Calu3 (cell line): ENCODE data around the gene SAV1. TPM values are rescaled to one million over a fixed set of nuclear protein-coding genes. Genes with fewer than 3 reads are reported as not detected.

Experiments used
- BruUV-seq: library from RNA; stranded (reverse); fragments of 400-500 nt; replicated peaks from 2 replicates; lab custom pipeline; 2021; lab: Mats Ljungman, UMichigan
- CTCF ChIA-PET: fragments of 300-600 bp; sonication (Branson Sonifier 250); formaldehyde crosslinking; loops from one replicate; lab custom pipeline; 2022; ENCODE audit warnings: antibody characterized with exemption; lab: Charles Lee
- DNase-seq: peaks from one replicate; pipeline ENCODE4 v3.0.0; 2022
- H3K27ac Mint-ChIP-seq: one replicate; pipeline ENCODE4 v1.8.0; 2022; ENCODE audit warnings: mixed read lengths; ENCODE audit not compliant: unreplicated experiment
- H3K27me3 Mint-ChIP-seq: one replicate; pipeline ENCODE4 v1.8.0; 2022; ENCODE audit warnings: mixed read lengths; ENCODE audit not compliant: unreplicated experiment
- H3K36me3 Mint-ChIP-seq: one replicate; pipeline ENCODE4 v1.8.0; 2022; ENCODE audit warnings: mild to moderate bottlenecking, moderate library complexity, mixed read lengths; ENCODE audit not compliant: insufficient read depth, unreplicated experiment
- H3K4me1 Mint-ChIP-seq: one replicate; pipeline ENCODE4 v1.8.0; 2022; ENCODE audit warnings: mild to moderate bottlenecking, low read depth, mixed read lengths; ENCODE audit not compliant: unreplicated experiment
- H3K4me3 Mint-ChIP-seq: one replicate; pipeline ENCODE4 v1.8.0; 2022; ENCODE audit warnings: mild to moderate bottlenecking, low read depth, moderate library complexity, mixed read lengths; ENCODE audit not compliant: unreplicated experiment
- H3K9me3 Mint-ChIP-seq: one replicate; pipeline ENCODE4 v1.8.0; 2022; ENCODE audit warnings: low read depth, mixed read lengths; ENCODE audit not compliant: unreplicated experiment
- CTCF ChIP-seq: fragments of 200-600 bp; IDR thresholded peaks from one replicate; pipeline ENCODE4 v1.8.0; 2022; ENCODE audit warnings: antibody characterized with exemption; ENCODE audit not compliant: unreplicated experiment
- intact Hi-C: fragments of 100-400 bp; cut with micrococcal nuclease; formaldehyde crosslinking; loops from one replicate; pipeline ENCODE4 v1.10.0; 2022; ENCODE audit not compliant: unreplicated experiment
- total RNA-seq: library from RNA; stranded (reverse); gene quantifications from 2 replicates; pipeline ENCODE4 v1.2.3, GENCODE V29; 2022

Gene SAV1
- total RNA-seq, 1 experiment from 2014 or later: 62.2 TPM

- Mint-ChIP-seq H3K27ac (no peak overlapping the region), H3K9me3 (no peaks in the 10 kb centered on the region), H3K4me1 (no peaks in the 10 kb centered on the region), H3K27me3 (no peaks in the 10 kb centered on the region), H3K36me3 (no peaks in the 10 kb centered on the region), H3K4me3 (no peak overlapping the region)
- no TSS peak for BruUV-seq
- TF ChIP-seq CTCF: no peak
- no peak for DNase-seq
- CTCF ChIA-PET: no interaction called here
- intact Hi-C loops: no loop called here
Observed at GRCh38 chr14:50607761-50608160, 60.3 kb downstream of the SAV1 start.

- H3K27me3 Mint-ChIP-seq: no peaks in the 10 kb centered on the region
- no peak overlapping the region for H3K4me3 Mint-ChIP-seq
- intact Hi-C loops: no loop called here
- no peaks in the 10 kb centered on the region for H3K4me1 Mint-ChIP-seq
- BruUV-seq: no TSS peak
- CTCF ChIA-PET: no interaction called here
- no peaks in the 10 kb centered on the region for H3K36me3 Mint-ChIP-seq
- no peak for DNase-seq
- no peaks in the 10 kb centered on the region for H3K9me3 Mint-ChIP-seq
- no peak overlapping the region for H3K27ac Mint-ChIP-seq
- TF ChIP-seq CTCF: no peak
Observed at GRCh38 chr14:50607181-50607580, 60.9 kb downstream of the SAV1 start.

GRCh38 chr14:50606468-50606867 is 61.6 kb downstream of the SAV1 start:
- no peak for DNase-seq
- H3K4me1 Mint-ChIP-seq: no peaks in the 10 kb centered on the region
- TF ChIP-seq CTCF: no peak
- H3K27me3 Mint-ChIP-seq: no peaks in the 10 kb centered on the region
- no peaks in the 10 kb centered on the region for H3K9me3 Mint-ChIP-seq
- H3K4me3 Mint-ChIP-seq: no peak overlapping the region
- intact Hi-C loops: no loop called here
- H3K27ac Mint-ChIP-seq: no peak overlapping the region
- no TSS peak for BruUV-seq
- CTCF ChIA-PET: interaction anchor here (0.6 kb wide), 1 partner anchor 51 kb away, joined by 7 read pairs; no protein-coding TSS in a partner anchor
- no peaks in the 10 kb centered on the region for H3K36me3 Mint-ChIP-seq

GRCh38 chr14:50605766-50606165 is 62.3 kb downstream of the SAV1 start:
- H3K27ac Mint-ChIP-seq: no peak overlapping the region
- CTCF ChIA-PET: no interaction called here

More at GRCh38 chr14:50605766-50606165, 62.3 kb downstream of the SAV1 start:
- no peak for TF ChIP-seq CTCF
- intact Hi-C loops: no loop called here
- DNase-seq: no peak
- H3K27me3 Mint-ChIP-seq: no peaks in the 10 kb centered on the region
- H3K4me1 Mint-ChIP-seq: no peaks in the 10 kb centered on the region
- no peaks in the 10 kb centered on the region for H3K36me3 Mint-ChIP-seq
- BruUV-seq: no TSS peak
- H3K4me3 Mint-ChIP-seq: no peak overlapping the region
- H3K9me3 Mint-ChIP-seq: no peaks in the 10 kb centered on the region
